Lung (tissue), 12 donors: Measurements from ENCODE around the gene RANBP1. TPM values are rescaled to one million over a fixed set of nuclear protein-coding genes. Genes with fewer than 3 reads are reported as not detected.

Experiments
- ATAC-seq: fragments of 200-7000 bp; cut with Tn5 transposase; one replicate; pipeline ENCODE4 v1.9.1; 2020; ENCODE audit warnings: moderate number of reproducible peaks; ENCODE audit not compliant: insufficient read depth, low FRiP score
- DNase-seq, 3 donors: peaks; one replicate each; pipeline ENCODE4 v3.0.0-alpha.2; 2013 to 2017
- H3K27ac ChIP-seq, 2 donors: one replicate each; pipeline ENCODE4 v1.5.1; 2013; ENCODE audit warnings: mild to moderate bottlenecking in 2 of 2, moderate library complexity in 2 of 2, control low read depth in 1 of 2, inconsistent platforms in 1 of 2, low read depth in 1 of 2, low read length in 1 of 2
- H3K27me3 ChIP-seq, 3 donors: one replicate each; pipeline ENCODE4 v1.5.1; 2013; ENCODE audit warnings: low read length in 2 of 3; ENCODE audit not compliant: control insufficient read depth in 3 of 3, insufficient read depth in 3 of 3
- H3K36me3 ChIP-seq, 4 donors: one replicate each; pipeline ENCODE4 v1.5.1; 2013; ENCODE audit warnings: low read length in 4 of 4, mild to moderate bottlenecking in 1 of 4, moderate library complexity in 1 of 4; ENCODE audit not compliant: control insufficient read depth in 4 of 4, insufficient read depth in 4 of 4
- H3K4me1 ChIP-seq, 5 donors: one replicate each; pipeline ENCODE4 v1.5.1; 2013; ENCODE audit warnings: low read length in 5 of 5, mild to moderate bottlenecking in 2 of 5, moderate library complexity in 1 of 5; ENCODE audit not compliant: control insufficient read depth in 5 of 5, insufficient read depth in 5 of 5
- H3K4me3 ChIP-seq: one replicate; pipeline ENCODE4 v1.5.1; 2013; ENCODE audit warnings: mild to moderate bottlenecking, control low read depth, moderate library complexity
- H3K9ac ChIP-seq, 2 donors: one replicate each; pipeline ENCODE4 v1.5.1; 2013; ENCODE audit warnings: low read length in 2 of 2, control low read depth in 1 of 2; ENCODE audit not compliant: insufficient read depth in 1 of 2
- H3K9me3 ChIP-seq, 4 donors: one replicate each; pipeline ENCODE4 v1.5.1; 2013; ENCODE audit warnings: low read length in 3 of 4, mild to moderate bottlenecking in 1 of 4, moderate library complexity in 1 of 4; ENCODE audit not compliant: control insufficient read depth in 4 of 4, insufficient read depth in 3 of 4
- WGBS, 2 donors: extraction: QIAGEN DNeasy Blood & Tissue Kit; methylation state at CpG; one replicate each; pipeline ENCODE4 v1.1.7; 2013; 5-methylcytosine and 5-hydroxymethylcytosine counted together
- polyA plus RNA-seq, 2 donors: library from polyadenylated mRNA; stranded (reverse); fragments of 200-250 nt; gene quantifications; one replicate each; pipeline ENCODE4 v1.2.1, GENCODE V29; 2013
- total RNA-seq, 2 donors: library from RNA; depleted of rRNA in 1 of 2; stranded (reverse); fragments of >200 nt in 1 of 2; gene quantifications; one replicate each; pipeline ENCODE4 v1.2.1, GENCODE V29; 2014 to 2021
- TF ChIP-seq, protein P1 (sequence below): IDR thresholded peaks from 2 replicates; pipeline ENCODE4 v1.5.1; 2012; ENCODE audit warnings: mild to moderate bottlenecking; ENCODE audit errors: control extremely low read depth, extremely low read depth
- donor health status: control.
- donor health status: control.
- donor health status: Bipolar disorder and iron deficiency.
- donor health status: healthy.
- donor health status: DM: yes; HTN: yes; CAD: no.

Gene RANBP1
- total and polyA plus RNA-seq, 4 donors, result 72.9 to 119 (median 83.2) TPM

DNA sequence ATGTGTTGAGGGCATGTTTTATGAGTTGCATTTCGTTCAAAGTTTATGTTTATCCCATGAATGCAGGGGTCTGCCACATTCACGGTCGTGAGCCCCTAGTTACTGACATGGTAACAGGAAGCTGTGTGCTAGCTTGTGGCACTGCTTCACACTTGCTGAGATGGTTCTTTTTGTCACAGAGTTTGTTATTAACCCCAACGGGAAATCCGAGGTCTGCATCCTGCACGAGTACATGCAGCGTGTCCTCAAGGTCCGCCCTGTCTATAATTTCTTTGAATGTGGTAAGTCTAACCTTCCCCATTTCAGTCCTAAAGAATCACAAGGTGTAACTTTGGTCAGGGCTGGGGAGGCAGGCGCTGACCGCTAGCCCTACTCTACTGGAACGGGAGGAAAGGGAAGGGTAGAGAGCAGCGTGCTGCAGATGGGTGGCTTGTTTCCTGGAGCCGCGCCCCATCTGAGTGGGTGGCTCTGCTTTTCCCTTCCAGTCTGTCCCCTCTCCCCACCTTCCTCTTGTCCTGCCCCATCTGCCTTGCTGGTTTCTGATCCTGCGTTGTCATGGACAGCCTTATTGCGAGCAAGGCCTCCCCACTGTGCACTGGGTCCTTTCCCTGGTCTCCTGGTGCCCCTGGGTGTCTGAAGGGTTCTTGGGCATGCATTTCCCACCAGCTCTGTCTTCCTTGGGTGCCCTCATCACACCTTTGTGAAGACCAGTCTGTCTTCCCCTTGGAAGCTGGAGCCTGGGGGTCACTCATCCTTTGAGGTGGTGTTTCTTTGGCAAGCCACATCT is 24.0 kb upstream of the RANBP1 start:
- H3K36me3 ChIP-seq, result peaks cover 52 to 79% (median 73%) of the 10 kb centered on the region in 4 donors

DNA sequence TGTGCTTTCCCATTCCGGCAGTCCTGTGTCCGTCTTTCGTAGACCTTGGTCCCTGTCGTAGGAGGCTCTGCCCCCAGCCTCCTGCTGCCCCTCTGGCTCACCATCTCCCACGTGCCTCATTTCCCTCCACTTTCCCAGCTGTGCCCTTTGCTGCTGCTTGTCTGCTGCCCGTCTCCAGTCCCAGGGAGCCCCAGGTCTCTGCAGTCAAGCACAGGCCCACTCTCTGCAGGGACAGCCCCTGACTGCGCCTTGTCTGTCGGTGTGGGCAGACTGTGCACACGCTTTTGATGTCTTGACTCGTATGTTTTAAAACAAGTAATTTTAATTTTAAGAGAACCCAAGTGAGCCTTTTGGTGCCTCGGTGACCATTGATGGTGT is 23.4 kb upstream of the RANBP1 start:
- Histone ChIP-seq H3K9ac (no peak overlapping the region), H3K4me1 (no peaks in the 10 kb centered on the region), H3K4me3 (no peak overlapping the region), H3K27me3 (no peaks in the 10 kb centered on the region), H3K27ac (no peak overlapping the region), H3K36me3 (peaks cover 52 to 76% (median 72%) of the 10 kb centered on the region in 4 donors), H3K9me3 (peaks cover 0 to 9% (median 1%) of the 10 kb centered on the region in 4 donors)
- ATAC-seq, result no peak
- WGBS, 2 donors, result 95 to 96% methylated on average over 11 of the region's 11 CpGs
- TF ChIP-seq, protein P1, sequence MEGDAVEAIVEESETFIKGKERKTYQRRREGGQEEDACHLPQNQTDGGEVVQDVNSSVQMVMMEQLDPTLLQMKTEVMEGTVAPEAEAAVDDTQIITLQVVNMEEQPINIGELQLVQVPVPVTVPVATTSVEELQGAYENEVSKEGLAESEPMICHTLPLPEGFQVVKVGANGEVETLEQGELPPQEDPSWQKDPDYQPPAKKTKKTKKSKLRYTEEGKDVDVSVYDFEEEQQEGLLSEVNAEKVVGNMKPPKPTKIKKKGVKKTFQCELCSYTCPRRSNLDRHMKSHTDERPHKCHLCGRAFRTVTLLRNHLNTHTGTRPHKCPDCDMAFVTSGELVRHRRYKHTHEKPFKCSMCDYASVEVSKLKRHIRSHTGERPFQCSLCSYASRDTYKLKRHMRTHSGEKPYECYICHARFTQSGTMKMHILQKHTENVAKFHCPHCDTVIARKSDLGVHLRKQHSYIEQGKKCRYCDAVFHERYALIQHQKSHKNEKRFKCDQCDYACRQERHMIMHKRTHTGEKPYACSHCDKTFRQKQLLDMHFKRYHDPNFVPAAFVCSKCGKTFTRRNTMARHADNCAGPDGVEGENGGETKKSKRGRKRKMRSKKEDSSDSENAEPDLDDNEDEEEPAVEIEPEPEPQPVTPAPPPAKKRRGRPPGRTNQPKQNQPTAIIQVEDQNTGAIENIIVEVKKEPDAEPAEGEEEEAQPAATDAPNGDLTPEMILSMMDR, result no peak
- DNase-seq, result no peak

More for the DNA sequence above, 24.0 kb upstream of the RANBP1 start:
- 89 to 97% methylated on average over 16 of the region's 16 CpGs for WGBS, 2 donors
- no peak for DNase-seq
- H3K9me3 ChIP-seq, result peaks cover 0 to 9% (median 1%) of the 10 kb centered on the region in 4 donors
- no peak overlapping the region for H3K27ac ChIP-seq
- TF ChIP-seq, protein P1, result no peak
- no peak overlapping the region for H3K4me3 ChIP-seq
- no peaks in the 10 kb centered on the region for H3K4me1 ChIP-seq
- no peak for ATAC-seq
- no peak overlapping the region for H3K9ac ChIP-seq
- H3K27me3 ChIP-seq, result no peaks in the 10 kb centered on the region

DNA sequence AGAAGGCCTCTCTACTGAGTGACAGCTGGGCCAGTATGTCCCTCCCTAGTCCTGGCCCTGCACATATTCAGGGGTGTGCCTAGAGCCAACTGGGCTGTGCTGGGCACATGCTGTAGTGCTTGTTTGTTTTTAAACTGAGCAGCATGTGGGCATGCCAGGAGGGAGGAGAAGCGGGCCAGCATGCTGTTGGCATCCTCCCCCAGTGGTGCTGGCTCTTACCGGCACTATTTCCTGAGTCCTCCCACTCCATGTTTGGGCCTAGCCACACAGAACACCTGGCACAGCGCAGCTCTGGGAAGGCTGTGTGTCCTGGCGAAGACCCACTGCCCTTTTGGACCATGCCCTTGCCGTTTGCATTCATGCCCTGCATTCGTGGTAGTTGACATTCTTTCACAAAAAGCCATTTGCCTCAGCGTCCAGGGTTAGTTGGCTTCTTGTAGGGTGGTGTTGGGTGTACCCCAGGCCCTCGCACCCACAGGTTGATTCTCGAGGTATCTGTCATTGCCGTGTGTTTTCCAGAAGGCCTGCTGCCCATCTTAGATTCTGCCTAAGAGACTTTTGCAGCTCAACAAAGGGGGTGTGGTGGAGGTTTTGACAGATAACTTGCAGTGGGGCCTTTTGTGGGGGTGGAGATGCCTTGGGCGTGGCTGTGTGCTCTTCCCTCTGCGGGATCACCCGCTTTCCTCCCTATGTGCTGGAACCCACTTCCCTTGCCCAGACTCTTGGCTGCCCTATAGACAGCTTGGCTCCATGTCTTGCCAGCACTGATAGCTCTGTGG is 22.3 kb upstream of the RANBP1 start:
- TF ChIP-seq, protein P1, result no peak
- 92 to 95% methylated on average over 13 of the region's 13 CpGs for WGBS, 2 donors
- Histone ChIP-seq H3K9me3 (peaks cover 0 to 9% (median 1%) of the 10 kb centered on the region in 4 donors), H3K9ac (no peak overlapping the region), H3K4me1 (no peaks in the 10 kb centered on the region), H3K27me3 (no peaks in the 10 kb centered on the region), H3K4me3 (no peak overlapping the region), H3K27ac (no peak overlapping the region), H3K36me3 (peaks cover 52 to 72% (median 66%) of the 10 kb centered on the region in 4 donors)
- no peak for DNase-seq
- no peak for ATAC-seq
